ENCODE data around the gene LCNL1. TPM values are rescaled to one million over a fixed set of nuclear protein-coding genes. Genes with fewer than 3 reads are reported as not detected.

Gene LCNL1
- polyA plus RNA-seq, 1 donor (not counting 4 experiments of a cell fraction or from before 2014, with no cell fraction given): not detected

- Histone ChIP-seq H4K20me1 (ENCODE audit: control insufficient read depth, extremely low read depth, insufficient read depth, low read length) (no peaks in the 10 kb centered on the region), H3K4me1 (ENCODE audit: control insufficient read depth, extremely low read depth, insufficient read depth, low read length) (peaks cover 8% of the 10 kb centered on the region), H3K27ac (ENCODE audit: control insufficient read depth, insufficient read depth, low read length) (no peak overlapping the region), H3K9me3 (ENCODE audit: control insufficient read depth, low read depth, low read length) (no peaks in the 10 kb centered on the region), H3K9ac (ENCODE audit: control insufficient read depth, extremely low read depth, insufficient read depth, low read length) (no peak overlapping the region), H3K4me2 (ENCODE audit: control insufficient read depth, extremely low read depth, insufficient read depth, low read depth, low read length) (no peak overlapping the region), H3K9me1 (ENCODE audit: control insufficient read depth, extremely low read depth, insufficient read depth, low read length) (no peaks in the 10 kb centered on the region), H3K79me2 (ENCODE audit: control insufficient read depth, insufficient read depth, low read length) (no peaks in the 10 kb centered on the region), H3K27me3 (ENCODE audit: control insufficient read depth, extremely low read depth, insufficient read depth, low read length) (peaks cover 5% of the 10 kb centered on the region), H3K36me3 (ENCODE audit: control insufficient read depth in 2 of 2, extremely low read depth in 1 of 2, insufficient read depth in 2 of 2, low read length in 2 of 2) (no peaks in the 10 kb centered on the region), H2AFZ (ENCODE audit: control insufficient read depth, low read length) (no peak overlapping the region), H3K4me3 (ENCODE audit: control insufficient read depth in 2 of 3, extremely low read depth in 1 of 3, insufficient read depth in 2 of 3, low read depth in 1 of 3, low read length in 3 of 3) (no peak overlapping the region)
- TF ChIP-seq EZH2 (IDR thresholded peaks at IDR 0.05; ENCODE audit: low read length) (no peak), CTCF (optimal IDR thresholded peaks at IDR 0.05 in 1 of 3, IDR thresholded peaks at IDR 0.05 in 1 of 3, conservative IDR thresholded peaks at IDR 0.05 in 1 of 3; ENCODE audit: extremely low read depth in 1 of 3, insufficient read depth in 2 of 3, low read length in 3 of 3) (no peak)
- no peak for DNase-seq (ENCODE audit: low read depth, low spot score)
- dilution Hi-C loops (cut with MboI; ENCODE audit: extremely low pct_ligation_motif_present, low sequenced_read_pairs): no loop called here
- no peak for FAIRE-seq
Observed at GRCh38 chr9:136960938-136961275, 21.9 kb upstream of the LCNL1 start.

GRCh38 chr9:136961279-136962065, 21.3 kb upstream of the LCNL1 start:
- TF ChIP-seq CTCF (optimal IDR thresholded peaks at IDR 0.05 in 1 of 3, IDR thresholded peaks at IDR 0.05 in 1 of 3, conservative IDR thresholded peaks at IDR 0.05 in 1 of 3; ENCODE audit: extremely low read depth in 1 of 3, insufficient read depth in 2 of 3, low read length in 3 of 3) (no peak), EZH2 (IDR thresholded peaks at IDR 0.05; ENCODE audit: low read length) (no peak)
- no peak for FAIRE-seq

More at GRCh38 chr9:136961279-136962065, 21.3 kb upstream of the LCNL1 start:
- H3K4me1 ChIP-seq (ENCODE audit: control insufficient read depth, extremely low read depth, insufficient read depth, low read length): peaks cover 8% of the 10 kb centered on the region
- no peaks in the 10 kb centered on the region for H4K20me1 ChIP-seq (ENCODE audit: control insufficient read depth, extremely low read depth, insufficient read depth, low read length)
- no peak overlapping the region for H3K27ac ChIP-seq (ENCODE audit: control insufficient read depth, insufficient read depth, low read length)
- dilution Hi-C loops (cut with MboI; ENCODE audit: extremely low pct_ligation_motif_present, low sequenced_read_pairs): no loop called here
- no peak for DNase-seq (ENCODE audit: low read depth, low spot score)
- no peak overlapping the region for H3K4me3 ChIP-seq (ENCODE audit: control insufficient read depth in 2 of 3, extremely low read depth in 1 of 3, insufficient read depth in 2 of 3, low read depth in 1 of 3, low read length in 3 of 3)
- H3K36me3 ChIP-seq (ENCODE audit: control insufficient read depth in 2 of 2, extremely low read depth in 1 of 2, insufficient read depth in 2 of 2, low read length in 2 of 2): no peaks in the 10 kb centered on the region
- no peak overlapping the region for H2AFZ ChIP-seq (ENCODE audit: control insufficient read depth, low read length)
- H3K9me1 ChIP-seq (ENCODE audit: control insufficient read depth, extremely low read depth, insufficient read depth, low read length): no peaks in the 10 kb centered on the region
- no peak overlapping the region for H3K4me2 ChIP-seq (ENCODE audit: control insufficient read depth, extremely low read depth, insufficient read depth, low read depth, low read length)
- no peaks in the 10 kb centered on the region for H3K79me2 ChIP-seq (ENCODE audit: control insufficient read depth, insufficient read depth, low read length)
- H3K27me3 ChIP-seq (ENCODE audit: control insufficient read depth, extremely low read depth, insufficient read depth, low read length): peaks cover 5% of the 10 kb centered on the region
- H3K9me3 ChIP-seq (ENCODE audit: control insufficient read depth, low read depth, low read length): no peaks in the 10 kb centered on the region
- no peak overlapping the region for H3K9ac ChIP-seq (ENCODE audit: control insufficient read depth, extremely low read depth, insufficient read depth, low read length)
